IMR-90 (cell line): ENCODE data around the gene DCAF6. TPM values are rescaled to one million over a fixed set of nuclear protein-coding genes. Genes with fewer than 3 reads are reported as not detected.

Experiments
- ATAC-seq: fragments of 200-7000 bp; cut with Tn5 transposase; 2 replicates; pipeline ENCODE4 v1.9.1; 2020; ENCODE audit warnings: low read depth, mild to moderate bottlenecking, moderate library complexity
- BruUV-seq: library from RNA; stranded (reverse); fragments of 400-500 nt; replicated peaks from 2 replicates; lab custom pipeline; 2021; lab: Mats Ljungman, UMichigan
- CTCF ChIA-PET: fragments of 300-600 bp; formaldehyde crosslinking; extraction: SDS; loops from one replicate; lab custom pipeline; 2021; ENCODE audit warnings: antibody characterized with exemption; lab: Yijun Ruan, JAX
- POLR2A ChIA-PET: fragments of 300-600 bp; sonication (Branson Sonifier 250); formaldehyde crosslinking; loops from one replicate; lab custom pipeline; 2022; ENCODE audit warnings: antibody characterized with exemption; ENCODE audit not compliant: unreplicated experiment; lab: Charles Lee
- DNase-seq: peaks from one replicate; pipeline ENCODE4 v3.0.0; 2013
- H2AFZ ChIP-seq: replicated peaks from 2 replicates; pipeline ENCODE3; 2013; ENCODE audit warnings: low read length, mild to moderate bottlenecking; ENCODE audit not compliant: poor library complexity
- H2AK5ac ChIP-seq: 2 replicates; pipeline ENCODE4 v1.6.1; 2013; ENCODE audit warnings: low read depth, low read length, inconsistent platforms
- H2AK9ac ChIP-seq: replicated peaks from 2 replicates; pipeline ENCODE3; 2013; ENCODE audit warnings: mild to moderate bottlenecking, low read depth, low read length, moderate library complexity; ENCODE audit not compliant: poor library complexity
- H2BK120ac ChIP-seq: 2 replicates; pipeline ENCODE4 v1.6.1; 2013; ENCODE audit warnings: low read depth, low read length, inconsistent platforms
- H2BK15ac ChIP-seq: 3 replicates; pipeline ENCODE4 v1.6.1; 2013; ENCODE audit warnings: low read depth, low read length, inconsistent platforms
- H2BK20ac ChIP-seq: 2 replicates; pipeline ENCODE4 v1.6.1; 2013; ENCODE audit warnings: low read depth, mild to moderate bottlenecking, inconsistent platforms, low read length, moderate library complexity
- H2BK5ac ChIP-seq: 2 replicates; pipeline ENCODE4 v1.6.1; 2013; ENCODE audit warnings: mild to moderate bottlenecking, low read depth, low read length, inconsistent platforms; ENCODE audit not compliant: poor library complexity, severe bottlenecking
- H3K14ac ChIP-seq: replicated peaks from 2 replicates; pipeline ENCODE4 v1.6.1; 2013; ENCODE audit warnings: low read depth, low read length, inconsistent platforms
- H3K18ac ChIP-seq: 2 replicates; pipeline ENCODE4 v1.6.1; 2013; ENCODE audit warnings: low read depth, low read length, control low read depth
- H3K23ac ChIP-seq: 2 replicates; pipeline ENCODE4 v1.6.1; 2013; ENCODE audit warnings: low read depth, low read length, inconsistent platforms
- H3K27ac ChIP-seq: 2 replicates; pipeline ENCODE4 v1.5.1; 2013; ENCODE audit warnings: mild to moderate bottlenecking, control low read depth, low read length; ENCODE audit not compliant: insufficient read depth
- H3K27me3 ChIP-seq: 2 replicates; pipeline ENCODE4 v1.6.1; 2013; ENCODE audit warnings: low read length; ENCODE audit not compliant: control insufficient read depth, insufficient read depth
- H3K36me3 ChIP-seq: 2 replicates; pipeline ENCODE4 v1.6.1; 2013; ENCODE audit warnings: low read length, mixed read lengths; ENCODE audit not compliant: control insufficient read depth, insufficient read depth
- H3K4ac ChIP-seq: 2 replicates; pipeline ENCODE4 v1.6.1; 2013; ENCODE audit warnings: low read depth, low read length, inconsistent platforms
- H3K4me1 ChIP-seq: 2 replicates; pipeline ENCODE4 v1.6.1; 2013; ENCODE audit warnings: low read length, mixed read lengths; ENCODE audit not compliant: control insufficient read depth, insufficient read depth
- H3K4me2 ChIP-seq: 2 replicates; pipeline ENCODE4 v1.6.1; 2013; ENCODE audit warnings: low read depth, mild to moderate bottlenecking, control low read depth, low read length, moderate library complexity
- H3K4me3 ChIP-seq: 2 replicates; pipeline ENCODE4 v1.5.1; 2013; ENCODE audit warnings: low read depth, mild to moderate bottlenecking, control low read depth, low read length, moderate library complexity; ENCODE audit not compliant: insufficient read depth
- H3K56ac ChIP-seq: 2 replicates; pipeline ENCODE4 v1.6.1; 2013; ENCODE audit warnings: low read length, inconsistent platforms; ENCODE audit not compliant: insufficient read depth; ENCODE audit errors: extremely low read depth
- H3K79me1 ChIP-seq, 2 experiments: 2 replicates each; pipeline ENCODE4 v1.6.1; 2013; ENCODE audit warnings: low read length in 2 of 2, inconsistent platforms in 1 of 2, low read depth in 1 of 2
- H3K9ac ChIP-seq: 2 replicates; pipeline ENCODE4 v1.6.1; 2013; ENCODE audit warnings: low read depth, low read length, control low read depth
- H3K9me1 ChIP-seq: 2 replicates; pipeline ENCODE4 v1.6.1; 2013; ENCODE audit warnings: low read length, inconsistent platforms; ENCODE audit not compliant: insufficient read depth
- H3K9me3 ChIP-seq: 2 replicates; pipeline ENCODE4 v1.6.1; 2013; ENCODE audit warnings: low read length; ENCODE audit not compliant: control insufficient read depth, insufficient read depth
- H4K20me1 ChIP-seq: 2 replicates; pipeline ENCODE4 v1.6.1; 2013; ENCODE audit warnings: low read length, inconsistent platforms; ENCODE audit not compliant: insufficient read depth
- H4K5ac ChIP-seq: 2 replicates; pipeline ENCODE4 v1.6.1; 2013; ENCODE audit warnings: mild to moderate bottlenecking, low read depth, low read length, control low read depth
- H4K8ac ChIP-seq, 2 experiments: 2 replicates each; pipeline ENCODE4 v1.6.1; 2013; ENCODE audit warnings: low read depth in 2 of 2, low read length in 2 of 2, control low read depth in 1 of 2, inconsistent platforms in 1 of 2
- H4K91ac ChIP-seq: 2 replicates; pipeline ENCODE4 v1.6.1; 2013; ENCODE audit warnings: low read depth, low read length, inconsistent platforms; ENCODE audit not compliant: insufficient read depth
- MAZ ChIP-seq: IDR thresholded peaks from 2 replicates; pipeline ENCODE4 v1.6.1; 2012; ENCODE audit warnings: low read depth, mild to moderate bottlenecking, low read length, improper control_type of control experiment, moderate library complexity, borderline replicate concordance
- MXI1 ChIP-seq: IDR thresholded peaks from 2 replicates; pipeline ENCODE4 v1.6.1; 2012; ENCODE audit warnings: low read depth, mild to moderate bottlenecking, low read length, moderate library complexity, borderline replicate concordance
- RAD21 ChIP-seq: IDR thresholded peaks from 2 replicates; pipeline ENCODE4 v1.6.1; 2012; ENCODE audit warnings: low read length, improper control_type of control experiment
- RCOR1 ChIP-seq: IDR thresholded peaks from 2 replicates; pipeline ENCODE4 v1.6.1; 2012; ENCODE audit warnings: mild to moderate bottlenecking, low read length, improper control_type of control experiment; ENCODE audit not compliant: insufficient replicate concordance
- whole genome bisulfite sequencing, 2 experiments: methylation state at CpG; one replicate each; pipeline versions ENCODE4 v1.1.5 to v1.1.7; 2013; ENCODE audit warnings: missing lambda C conversion rate in 2 of 2; ENCODE audit not compliant: insufficient read length in 1 of 2; ENCODE audit errors: extremely low coverage in 2 of 2; 5-methylcytosine and 5-hydroxymethylcytosine counted together
- dilution Hi-C: fragments of 300-500 bp; cut with HindIII; formaldehyde crosslinking; loops from one replicate; pipeline ENCODE4 v1.14.3; 2018; ENCODE audit warnings: low sequenced_read_pairs; ENCODE audit not compliant: unreplicated experiment
- in situ Hi-C: fragments of 300-500 bp; cut with MboI; formaldehyde crosslinking; loops from 3 replicates; pipeline ENCODE4 v1.14.3; 2019; ENCODE audit warnings: low sequenced_read_pairs, inconsistent platforms, mixed read lengths
- intact Hi-C: fragments of 100-400 bp; cut with micrococcal nuclease; formaldehyde crosslinking; loops from 2 replicates; pipeline ENCODE4 v1.10.0; 2022
- polyA plus RNA-seq, 3 experiments: library from polyadenylated mRNA; depleted of rRNA; stranded (reverse); fragments of >200 nt; gene quantifications; 2 replicates each; pipeline ENCODE4 v1.2.3, GENCODE V29; 2012; ENCODE audit warnings: low replicate concordance in 1 of 3
- total RNA-seq: library from RNA; depleted of rRNA; stranded (reverse); fragments of >200 nt; gene quantifications from 2 replicates; pipeline ENCODE4 v1.2.3, GENCODE V29; 2012

Gene DCAF6
- total and polyA plus RNA-seq, 2 of the 4 experiments (the other 2 are of a cell fraction) = 60.4 to 88.7 TPM

DNA sequence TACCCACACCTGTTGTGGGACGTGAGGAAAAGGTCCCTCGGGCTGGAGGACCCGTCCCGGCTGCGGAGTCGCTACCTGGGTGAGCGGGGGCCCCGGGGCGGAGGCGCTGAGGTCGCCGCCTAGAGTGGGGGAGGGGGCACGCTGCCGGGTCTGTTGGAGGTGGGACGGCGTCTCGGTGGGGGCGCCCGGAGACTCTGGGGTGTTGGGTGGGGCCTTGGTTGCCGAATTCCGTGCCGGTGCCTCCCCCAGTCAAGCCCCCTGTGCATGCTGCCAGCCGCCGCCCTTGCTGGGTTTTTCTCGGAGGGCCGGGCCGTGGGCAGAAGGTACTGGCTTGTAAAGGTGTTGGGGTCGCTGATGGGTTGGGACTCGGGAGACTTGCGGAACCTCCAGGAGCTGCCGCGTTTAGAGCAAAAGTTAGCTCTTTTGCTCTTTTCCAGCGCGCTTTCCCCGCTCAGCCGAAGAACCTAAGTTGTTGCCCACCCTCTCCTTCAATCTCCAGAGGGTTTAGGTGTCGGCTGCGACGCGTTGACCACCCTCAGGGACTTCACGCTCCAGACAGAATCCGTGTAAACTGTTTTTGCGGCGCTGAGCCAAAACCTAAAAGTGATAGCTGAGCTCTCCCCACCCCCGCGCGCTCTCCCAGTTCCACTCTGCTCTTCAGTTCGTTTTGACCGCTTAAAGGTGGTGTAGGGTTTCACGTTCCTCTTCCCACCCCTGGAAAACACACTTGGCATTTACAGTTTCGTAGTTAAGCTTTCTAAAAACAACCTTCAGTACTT is 636 bp downstream of the DCAF6 start, which contains the start of gene MPC2:
Gene MPC2, minus strand, starts transcription at position 143 of the 779 bp plus-strand sequence. CDS start 1,231 bp downstream, outside the sequence.
- dilution Hi-C loops (no loop called here), intact Hi-C loops (loop anchor here (1.0 to 5.0 kb wide), 6 partner anchors 115 to 290 kb away; partner anchors contain the start of gene SFT2D2), in situ Hi-C loops (no loop called here)
- Histone ChIP-seq H4K5ac (peak within 1 kb of the TSS; percentile 89), H4K91ac (peak within 1 kb of the TSS; percentile 97), H3K56ac (peak within 1 kb of the TSS; percentile 100), H3K4ac (peak within 1 kb of the TSS; percentile 98), H3K4me1 (no peaks in the 10 kb centered on the region), H2AK5ac (peak within 1 kb of the TSS; percentile 74; the same call in 1 of the 2 replicates), H3K27ac (peak within 1 kb of the TSS; percentile 89), H3K4me3 (peak within 1 kb of the TSS; percentile 98), H3K4me2 (peak within 1 kb of the TSS; percentile 81), H3K27me3 (no peaks in the 10 kb centered on the region), H3K9me3 (no peaks in the 10 kb centered on the region), H2BK120ac (peak within 1 kb of the TSS; percentile 97), H2BK15ac (peak within 1 kb of the TSS; percentile 80; the same call in 2 of the 3 replicates), H3K36me3 (peaks cover 2% of the 10 kb centered on the region; the same call in 1 of the 2 replicates), H4K8ac (peak within 1 kb of the TSS; percentile 55 to 100), H2BK5ac (peak within 1 kb of the TSS; percentile 94), H3K23ac (peak within 1 kb of the TSS; percentile 99), H4K20me1 (peaks cover 27% of the 10 kb centered on the region; the same call in 1 of the 2 replicates), H3K9ac (peak within 1 kb of the TSS; percentile 97), H2AFZ (peak within 1 kb of the TSS; percentile 99), H2BK20ac (peak within 1 kb of the TSS; percentile 67; the same call in 1 of the 2 replicates), H3K9me1 (no peaks in the 10 kb centered on the region), H3K18ac (peak within 1 kb of the TSS; percentile 89), H3K79me1 (peaks cover 0 to 31% of the 10 kb centered on the region in 2 experiments; a peak in 3 of 4 replicates), H2AK9ac (peak within 1 kb of the TSS; percentile 99), H3K14ac (peak within 1 kb of the TSS; percentile 100)
- WGBS, 2 experiments = 2% methylated on average over 12 of the region's 51 CpGs; no CpG with 5 or more reads in 1 of the 2 experiments
- DNase-seq = peak; percentile 75
- ChIA-PET CTCF (interaction anchor here (0.6 to 1.0 kb wide), 2 partner anchors 145 to 281 kb away, joined by 3 to 5 read pairs; no protein-coding TSS in a partner anchor), POLR2A (interaction anchor here (0.6 to 1.2 kb wide), 2 partner anchors 115 to 223 kb away, joined by 3 to 7 read pairs; no protein-coding TSS in a partner anchor)
- TF ChIP-seq RCOR1 = no peak
- peak; percentile 34; the same call in 1 of the 2 replicates for TF ChIP-seq MAZ
- TF ChIP-seq MXI1 = peak; percentile 12; the same call in 1 of the 2 replicates
- peak; percentile 17; the same call in 1 of the 2 replicates for TF ChIP-seq RAD21
- TSS peak; percentile 43 for BruUV-seq
- peak; percentile 5 for ATAC-seq
